ENCODE results near the gene INTS1. TPM values are rescaled to one million over a fixed set of nuclear protein-coding genes. Genes with fewer than 3 reads are reported as not detected.

The INTS1 gene
- total and polyA plus RNA-seq, 4 donors = 31.2 to 121 (median 46.0) TPM

DNA sequence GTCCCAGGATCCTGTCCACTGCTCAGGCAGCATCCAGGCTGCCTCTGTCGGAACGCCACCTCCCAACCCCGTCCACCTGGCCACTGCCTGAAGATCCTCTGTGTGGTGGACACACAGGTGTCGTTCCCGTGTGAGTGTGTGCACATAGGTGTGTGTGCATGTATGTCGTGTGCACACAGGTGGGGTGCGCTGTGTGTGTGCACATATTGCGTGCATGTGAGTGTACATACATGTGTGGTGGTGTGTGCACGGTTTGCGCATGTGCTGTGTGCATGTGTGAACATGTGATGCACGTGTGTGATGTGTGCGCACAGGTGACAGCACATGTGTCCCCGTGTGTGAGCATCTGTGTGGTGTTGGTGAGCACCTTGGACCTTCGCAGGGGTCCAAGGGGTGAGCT lies 44.8 kb upstream of the INTS1 start:
- no peak overlapping the region for H3K4me3 ChIP-seq
- no peak overlapping the region for H3K9ac ChIP-seq (ENCODE audit: insufficient read depth in 1 of 2, low read length in 2 of 2)
- H3K27ac ChIP-seq (ENCODE audit: low read depth in 1 of 2, low read length in 1 of 2) = no peak overlapping the region
- DNase-seq (no peak), ATAC-seq (ENCODE audit: insufficient read depth, low FRiP score) (no peak)
- 84 to 91% methylated on average over 14 of the region's 14 CpGs for WGBS, 2 donors
- no peak for TF ChIP-seq CTCF (IDR thresholded peaks at IDR 0.05; ENCODE audit: control extremely low read depth, extremely low read depth)
- H3K9me3 ChIP-seq (ENCODE audit: control insufficient read depth in 4 of 4, insufficient read depth in 3 of 4, low read length in 3 of 4) = no peaks in the 10 kb centered on the region
- H3K4me1 ChIP-seq (ENCODE audit: control insufficient read depth in 5 of 5, insufficient read depth in 5 of 5, low read length in 5 of 5) = peaks cover 0 to 1% (median 0%) of the 10 kb centered on the region in 5 donors
- peaks cover 0 to 10% (median 0%) of the 10 kb centered on the region in 4 donors for H3K36me3 ChIP-seq (ENCODE audit: control insufficient read depth in 4 of 4, insufficient read depth in 4 of 4, low read length in 4 of 4)
- H3K27me3 ChIP-seq (ENCODE audit: control insufficient read depth in 3 of 3, insufficient read depth in 3 of 3, low read length in 2 of 3) = no peaks in the 10 kb centered on the region

DNA sequence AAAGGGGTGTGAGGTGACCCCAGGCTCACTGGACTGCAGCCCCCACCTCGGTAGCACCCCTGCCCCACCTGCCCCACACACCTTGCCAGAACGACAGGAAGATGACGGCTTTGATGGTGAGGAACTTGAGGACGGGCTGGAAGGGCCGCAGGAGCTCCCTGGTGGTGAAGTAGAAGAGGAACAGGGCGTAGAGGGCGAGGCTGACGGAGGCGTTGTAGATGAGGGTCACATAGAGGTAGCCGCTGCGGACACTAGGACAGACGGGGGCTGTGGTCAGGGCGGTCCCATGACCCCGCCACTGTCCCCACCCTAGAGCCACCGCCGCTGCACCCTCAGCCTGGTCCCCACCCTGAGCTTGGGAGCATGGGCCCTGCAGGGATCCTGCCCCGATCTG lies 44.2 kb upstream of the INTS1 start:
- Histone ChIP-seq H3K4me1 (ENCODE audit: control insufficient read depth in 5 of 5, insufficient read depth in 5 of 5, low read length in 5 of 5) (peaks cover 0 to 1% (median 0%) of the 10 kb centered on the region in 5 donors), H3K4me3 (no peak overlapping the region), H3K27me3 (ENCODE audit: control insufficient read depth in 3 of 3, insufficient read depth in 3 of 3, low read length in 2 of 3) (no peaks in the 10 kb centered on the region), H3K9me3 (ENCODE audit: control insufficient read depth in 4 of 4, insufficient read depth in 3 of 4, low read length in 3 of 4) (no peaks in the 10 kb centered on the region), H3K27ac (ENCODE audit: low read depth in 1 of 2, low read length in 1 of 2) (no peak overlapping the region), H3K36me3 (ENCODE audit: control insufficient read depth in 4 of 4, insufficient read depth in 4 of 4, low read length in 4 of 4) (peaks cover 0 to 14% (median 0%) of the 10 kb centered on the region in 4 donors), H3K9ac (ENCODE audit: insufficient read depth in 1 of 2, low read length in 2 of 2) (no peak overlapping the region)
- TF ChIP-seq CTCF (IDR thresholded peaks at IDR 0.05; ENCODE audit: control extremely low read depth, extremely low read depth) = no peak
- ATAC-seq (ENCODE audit: insufficient read depth, low FRiP score) (no peak), DNase-seq (no peak)
- WGBS, 2 donors = 64 to 76% methylated on average over 17 of the region's 17 CpGs

- WGBS, 2 donors = 79 to 80% methylated on average over 34 to 35 of the region's 35 CpGs
- H3K36me3 ChIP-seq (ENCODE audit: control insufficient read depth in 4 of 4, insufficient read depth in 4 of 4, low read length in 4 of 4) = peaks cover 0 to 19% (median 0%) of the 10 kb centered on the region in 4 donors
- H3K4me1 ChIP-seq (ENCODE audit: control insufficient read depth in 5 of 5, insufficient read depth in 5 of 5, low read length in 5 of 5) = peaks cover 0 to 1% (median 0%) of the 10 kb centered on the region in 5 donors
- no peak overlapping the region for H3K27ac ChIP-seq (ENCODE audit: low read depth in 1 of 2, low read length in 1 of 2)
- TF ChIP-seq CTCF (IDR thresholded peaks at IDR 0.05; ENCODE audit: control extremely low read depth, extremely low read depth) = no peak
- DNase-seq (no peak), ATAC-seq (ENCODE audit: insufficient read depth, low FRiP score) (no peak)
- no peaks in the 10 kb centered on the region for H3K9me3 ChIP-seq (ENCODE audit: control insufficient read depth in 4 of 4, insufficient read depth in 3 of 4, low read length in 3 of 4)
- H3K4me3 ChIP-seq = no peak overlapping the region
- no peaks in the 10 kb centered on the region for H3K27me3 ChIP-seq (ENCODE audit: control insufficient read depth in 3 of 3, insufficient read depth in 3 of 3, low read length in 2 of 3)
- H3K9ac ChIP-seq (ENCODE audit: insufficient read depth in 1 of 2, low read length in 2 of 2) = no peak overlapping the region
Observed at GRCh38 chr7:1547777-1548437, 43.7 kb upstream of the INTS1 start.

Data from lung (tissue), 12 donors.